Stimulated activated CD8-positive, alpha-beta memory T cell treated with anti-CD3 and anti-CD28 coated beads, Interleukin-12 subunit alpha, Interleukin-12 subunit beta, amount 100 ng/mL, for 1 hour (primary cell): ENCODE measurements around the gene ZNF396.
A peak's percentile ranks its signal among the peaks of the same experiment; 100 is the strongest.

Source experiments
- DNase-seq: peaks from one replicate; pipeline ENCODE4 v3.0.0-alpha.2; 2020; ENCODE audit warnings: low read depth

ZNF396 gene

GRCh38 chr18:35376742-35377695 is at the start of gene ZNF396:
TSS of gene ZNF396 (minus strand) at chr18:35377337. CDS start at chr18:35374292, 3,045 bp downstream.
- DNase-seq, result peak; percentile 50

- DNase-seq, result no peak
These were observed 49.6 kb upstream of the ZNF396 start for GRCh38 chr18:35426786-35427185.

GRCh38 chr18:35424356-35424755 is 47.2 kb upstream of the ZNF396 start:
- no peak for DNase-seq

GRCh38 chr18:35422237-35422636 is 45.1 kb upstream of the ZNF396 start:
- no peak for DNase-seq

GRCh38 chr18:35418610-35419009 is 41.5 kb upstream of the ZNF396 start:
- no peak for DNase-seq

GRCh38 chr18:35417223-35417622 is 40.1 kb upstream of the ZNF396 start:
- DNase-seq, result no peak

GRCh38 chr18:35415511-35416073 is 38.5 kb upstream of the ZNF396 start:
- no peak for DNase-seq

- DNase-seq, result no peak
These were observed 36.0 kb upstream of the ZNF396 start for GRCh38 chr18:35413163-35413511.

GRCh38 chr18:35411625-35412351 is 34.7 kb upstream of the ZNF396 start:
- DNase-seq, result no peak

GRCh38 chr18:35410561-35410960 is 33.4 kb upstream of the ZNF396 start:
- no peak for DNase-seq

- DNase-seq, result no peak
These were observed 32.8 kb upstream of the ZNF396 start for GRCh38 chr18:35409911-35410310.

GRCh38 chr18:35408843-35409261 is 31.7 kb upstream of the ZNF396 start:
- no peak for DNase-seq

- peak; percentile 12 for DNase-seq
These were observed 30.8 kb upstream of the ZNF396 start for GRCh38 chr18:35407871-35408481.

GRCh38 chr18:35406666-35407065 is 29.5 kb upstream of the ZNF396 start:
- no peak for DNase-seq

- DNase-seq, result no peak
These were observed 20.8 kb upstream of the ZNF396 start for GRCh38 chr18:35397976-35398375.

GRCh38 chr18:35393716-35394115 is 16.6 kb upstream of the ZNF396 start:
- DNase-seq, result no peak

GRCh38 chr18:35392375-35392774 is 15.2 kb upstream of the ZNF396 start:
- no peak for DNase-seq

GRCh38 chr18:35390951-35391700 is 14.0 kb upstream of the ZNF396 start:
- DNase-seq, result no peak

- no peak for DNase-seq
These were observed 12.0 kb upstream of the ZNF396 start for GRCh38 chr18:35389095-35389618.

- no peak for DNase-seq
These were observed 10.0 kb upstream of the ZNF396 start for GRCh38 chr18:35387152-35387571.

- peak; percentile 45 for DNase-seq
These were observed 9.5 kb upstream of the ZNF396 start for GRCh38 chr18:35386600-35387100.
